ENCODE measurements around the gene MRC2.
"Not testable (repeated sequence)": the region's sequence is repeated elsewhere in the genome, so short reads cannot be mapped to it uniquely, and the experiment has no call there.

MRC2 gene

DNA sequence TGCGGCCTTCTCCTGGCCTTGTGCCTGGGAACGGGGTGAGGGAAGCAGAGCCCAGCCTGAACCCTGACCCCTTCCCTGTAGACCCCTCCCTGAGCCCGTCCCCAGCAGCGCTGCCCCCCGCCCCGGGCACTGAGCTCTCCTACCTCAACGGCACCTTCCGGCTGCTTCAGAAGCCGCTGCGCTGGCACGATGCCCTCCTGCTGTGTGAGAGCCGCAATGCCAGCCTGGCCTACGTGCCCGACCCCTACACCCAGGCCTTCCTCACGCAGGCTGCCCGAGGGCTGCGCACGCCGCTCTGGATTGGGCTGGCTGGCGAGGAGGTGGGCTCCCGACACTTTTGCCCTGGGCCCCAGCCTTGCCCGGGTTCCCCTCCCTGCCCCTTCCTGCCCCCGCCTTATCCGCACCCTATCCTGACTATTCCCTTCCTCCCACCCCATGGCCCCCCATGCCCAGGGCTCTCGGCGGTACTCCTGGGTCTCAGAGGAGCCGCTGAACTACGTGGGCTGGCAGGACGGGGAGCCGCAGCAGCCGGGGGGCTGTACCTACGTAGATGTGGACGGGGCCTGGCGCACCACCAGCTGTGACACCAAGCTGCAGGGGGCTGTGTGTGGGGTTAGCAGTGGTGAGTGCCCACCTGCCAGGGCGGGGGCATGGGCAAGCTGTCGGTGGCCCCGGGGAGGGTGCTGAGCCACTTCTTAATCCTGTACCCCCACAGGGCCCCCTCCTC, 62.1 kb downstream of the MRC2 start:
- FAIRE-seq (no peak), DNase-seq (ENCODE audit: insufficient read length) (no peak)
- TF ChIP-seq TAF1 (IDR thresholded peaks at IDR 0.05; ENCODE audit: borderline replicate concordance, low read depth, low read length), result no peak
- TF ChIP-seq POLR2A (IDR thresholded peaks at IDR 0.05; ENCODE audit: low read depth, low read length), result no peak
- no peak for TF ChIP-seq POLR2AphosphoS5 (IDR thresholded peaks at IDR 0.05; ENCODE audit: low read depth, low read length)

DNA sequence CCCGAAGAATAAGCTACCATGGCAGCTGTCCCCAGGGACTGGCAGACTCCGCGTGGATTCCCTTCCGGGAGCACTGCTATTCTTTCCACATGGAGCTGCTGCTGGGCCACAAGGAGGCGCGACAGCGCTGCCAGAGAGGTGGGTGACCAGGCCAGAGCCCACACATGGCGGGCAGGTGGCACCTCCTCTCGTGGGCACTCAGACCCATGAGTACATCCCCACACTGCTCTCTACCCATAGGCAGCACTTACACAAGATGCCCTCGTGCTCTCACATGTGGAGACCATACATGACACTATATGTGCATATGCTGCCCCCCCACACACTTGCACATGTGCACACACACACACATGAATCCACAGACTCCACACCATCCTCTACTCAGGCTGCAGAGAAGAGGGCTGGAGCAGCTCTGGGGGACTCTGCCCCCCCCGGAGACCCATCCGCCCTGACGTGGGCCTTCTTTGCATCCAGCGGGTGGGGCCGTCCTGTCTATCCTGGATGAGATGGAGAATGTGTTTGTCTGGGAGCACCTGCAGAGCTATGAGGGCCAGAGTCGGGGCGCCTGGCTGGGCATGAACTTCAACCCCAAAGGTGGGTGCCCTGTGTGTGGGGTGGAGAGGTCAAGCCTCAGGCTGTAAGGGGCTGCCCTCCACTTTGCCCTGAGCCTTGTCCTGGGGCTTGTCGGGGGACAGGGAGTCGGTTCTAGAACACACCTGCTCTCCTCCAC, 62.9 kb downstream of the MRC2 start:
- FAIRE-seq, result no peak
- DNase-seq (ENCODE audit: insufficient read length), result no peak
- TF ChIP-seq POLR2A (IDR thresholded peaks at IDR 0.05; ENCODE audit: low read depth, low read length) (no peak), POLR2AphosphoS5 (IDR thresholded peaks at IDR 0.05; ENCODE audit: low read depth, low read length) (no peak), TAF1 (IDR thresholded peaks at IDR 0.05; ENCODE audit: borderline replicate concordance, low read depth, low read length) (no peak)

DNA sequence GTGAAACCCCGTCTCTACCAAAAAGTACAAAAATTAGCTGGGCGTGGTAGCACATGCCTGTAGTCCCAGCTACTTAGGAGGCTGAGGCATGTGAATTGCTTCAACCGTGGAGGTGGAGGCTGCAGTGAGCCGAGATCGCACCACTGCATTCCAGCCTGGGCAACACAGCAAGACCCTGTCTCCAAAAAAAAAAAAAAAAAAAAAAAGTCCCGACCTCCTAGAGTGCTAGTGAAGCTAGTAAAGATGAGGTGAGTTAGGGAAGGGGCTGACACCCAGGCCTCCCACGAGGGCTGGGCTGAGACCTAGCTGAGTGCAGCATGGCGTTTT, 64.1 kb downstream of the MRC2 start:
- not testable (repeated sequence) for FAIRE-seq

DNA sequence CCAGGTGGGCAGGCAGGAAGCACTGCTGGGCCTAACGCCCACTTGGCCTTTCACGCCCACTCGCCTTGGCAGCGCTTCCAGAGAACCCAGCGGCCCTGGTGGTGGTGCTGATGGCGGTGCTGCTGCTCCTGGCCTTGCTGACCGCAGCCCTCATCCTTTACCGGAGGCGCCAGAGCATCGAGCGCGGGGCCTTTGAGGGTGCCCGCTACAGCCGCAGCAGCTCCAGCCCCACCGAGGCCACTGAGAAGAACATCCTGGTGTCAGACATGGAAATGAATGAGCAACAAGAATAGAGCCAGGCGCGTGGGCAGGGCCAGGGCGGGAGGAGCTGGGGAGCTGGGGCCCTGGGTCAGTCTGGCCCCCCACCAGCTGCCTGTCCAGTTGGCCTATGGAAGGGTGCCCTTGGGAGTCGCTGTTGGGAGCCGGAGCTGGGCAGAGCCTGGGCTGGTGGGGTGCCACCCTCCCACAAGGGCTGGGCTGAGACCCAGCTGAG, 64.7 kb downstream of the MRC2 start:
- DNase-seq (ENCODE audit: insufficient read length), result no peak
- no peak for TF ChIP-seq TAF1 (IDR thresholded peaks at IDR 0.05; ENCODE audit: borderline replicate concordance, low read depth, low read length)
- no peak for TF ChIP-seq POLR2A (IDR thresholded peaks at IDR 0.05; ENCODE audit: low read depth, low read length)
- no peak for TF ChIP-seq POLR2AphosphoS5 (IDR thresholded peaks at IDR 0.05; ENCODE audit: low read depth, low read length)
- no peak for FAIRE-seq

More for the DNA sequence above, 64.1 kb downstream of the MRC2 start:
- not testable (repeated sequence) for DNase-seq (ENCODE audit: insufficient read length)

DNA sequence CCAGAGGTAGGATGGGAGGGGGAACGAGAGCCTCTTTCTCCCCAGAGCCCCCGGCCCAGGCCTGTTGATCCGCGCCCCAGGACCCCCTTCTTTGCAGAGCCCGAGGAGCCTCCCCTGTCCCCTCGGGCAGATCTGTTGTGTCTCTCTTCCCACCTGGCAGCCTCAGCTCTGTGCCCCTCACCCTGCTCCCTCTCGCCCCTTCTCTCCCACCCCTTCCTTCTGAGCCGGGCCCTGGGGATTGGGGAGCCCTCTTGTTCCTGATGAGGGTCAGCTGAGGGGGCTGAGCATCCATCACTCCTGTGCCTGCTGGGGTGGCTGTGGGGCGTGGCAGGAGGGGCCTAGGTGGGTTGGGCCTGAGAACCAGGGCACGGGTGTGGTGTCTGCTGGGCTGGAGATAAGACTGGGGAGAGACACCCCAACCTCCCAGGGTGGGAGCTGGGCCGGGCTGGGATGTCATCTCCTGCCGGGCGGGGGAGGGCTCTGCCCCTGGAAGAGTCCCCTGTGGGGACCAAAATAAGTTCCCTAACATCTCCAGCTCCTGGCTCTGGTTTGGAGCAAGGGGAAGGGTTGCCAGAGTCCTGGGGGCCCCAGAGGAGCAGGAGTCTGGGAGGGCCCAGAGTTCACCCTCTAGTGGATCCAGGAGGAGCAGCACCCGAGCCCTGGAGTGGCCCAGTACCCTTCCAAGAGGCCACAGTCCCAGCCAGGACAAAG, 65.4 kb downstream of the MRC2 start:
- no peak for DNase-seq (ENCODE audit: insufficient read length)
- FAIRE-seq, result no peak
- TF ChIP-seq TAF1 (IDR thresholded peaks at IDR 0.05; ENCODE audit: borderline replicate concordance, low read depth, low read length), result no peak
- no peak for TF ChIP-seq POLR2AphosphoS5 (IDR thresholded peaks at IDR 0.05; ENCODE audit: low read depth, low read length)
- no peak for TF ChIP-seq POLR2A (IDR thresholded peaks at IDR 0.05; ENCODE audit: low read depth, low read length)

DNA sequence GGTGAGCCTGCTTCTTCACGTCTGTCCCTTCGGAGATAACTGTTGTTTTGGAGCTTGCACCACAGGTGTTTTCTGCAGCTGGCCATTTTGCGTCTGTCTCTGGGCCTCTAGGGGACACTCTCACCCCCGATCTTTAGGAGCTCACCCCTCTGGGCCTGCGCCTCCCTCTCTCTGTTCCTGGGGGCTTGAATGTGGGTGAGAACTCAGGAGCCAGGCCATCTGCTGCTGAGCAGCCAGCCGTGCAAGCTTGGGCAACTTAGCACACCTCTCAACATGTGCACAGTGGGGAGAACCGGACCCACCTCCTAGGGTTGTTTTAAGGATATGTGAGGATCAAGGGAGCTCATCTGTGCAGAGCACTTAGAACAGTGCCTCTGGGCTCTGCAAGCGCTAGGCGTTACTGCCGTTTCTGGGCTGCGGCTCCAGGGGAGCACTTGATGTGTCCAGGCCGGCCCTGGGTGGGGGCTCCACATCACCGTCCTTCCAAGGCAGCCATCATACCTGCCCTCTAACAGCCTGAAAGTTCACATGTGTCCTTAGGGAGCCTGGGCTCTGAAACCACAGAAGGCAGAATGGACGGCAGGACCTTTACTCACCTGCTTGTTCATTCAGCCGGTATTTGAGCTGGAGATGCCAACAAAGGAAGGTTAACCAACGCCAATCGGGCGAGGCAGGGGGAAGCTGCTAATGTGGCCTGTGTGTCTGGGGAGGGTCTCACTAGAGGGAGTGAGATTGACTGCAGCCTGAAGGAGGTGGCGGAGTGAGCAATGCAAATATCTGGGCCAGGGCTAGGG, 66.3 kb downstream of the MRC2 start:
- TF ChIP-seq TAF1 (IDR thresholded peaks at IDR 0.05; ENCODE audit: borderline replicate concordance, low read depth, low read length) (no peak), POLR2A (IDR thresholded peaks at IDR 0.05; ENCODE audit: low read depth, low read length) (no peak), POLR2AphosphoS5 (IDR thresholded peaks at IDR 0.05; ENCODE audit: low read depth, low read length) (no peak)
- no peak for FAIRE-seq
- DNase-seq (ENCODE audit: insufficient read length), result no peak

DNA sequence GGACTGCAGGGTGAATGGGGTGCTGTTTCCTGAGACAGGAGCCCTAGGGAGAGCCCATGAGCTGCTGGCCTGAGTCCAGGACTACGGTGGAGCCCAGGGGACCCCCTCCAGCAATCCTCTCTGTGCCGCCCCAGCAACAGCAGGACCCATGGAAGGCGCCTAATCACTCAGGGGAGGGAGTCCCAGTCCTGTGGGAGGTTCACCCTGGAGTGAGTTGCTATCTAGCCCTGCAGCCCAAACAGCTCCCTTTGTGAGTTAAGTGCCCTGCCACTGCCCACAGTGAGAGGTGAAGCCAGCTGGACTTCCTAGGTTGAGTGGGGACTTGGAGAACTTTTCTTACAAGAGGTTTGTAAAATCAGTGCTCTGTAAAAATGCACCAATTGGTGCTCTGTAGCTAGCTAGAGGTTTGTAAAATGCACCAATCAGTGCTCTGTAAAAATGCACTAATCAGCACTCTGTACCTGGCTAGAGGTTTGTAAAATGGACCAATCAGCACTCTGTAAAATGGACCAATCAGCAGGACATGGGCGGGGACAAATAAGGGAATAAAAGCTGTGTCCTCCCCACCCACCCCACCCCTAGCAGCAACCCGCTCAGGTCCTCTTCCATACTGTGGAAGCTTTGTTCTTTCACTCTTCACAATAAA, 67.7 kb downstream of the MRC2 start:
- not testable (repeated sequence) for FAIRE-seq; DNase-seq (ENCODE audit: insufficient read length)

DNA sequence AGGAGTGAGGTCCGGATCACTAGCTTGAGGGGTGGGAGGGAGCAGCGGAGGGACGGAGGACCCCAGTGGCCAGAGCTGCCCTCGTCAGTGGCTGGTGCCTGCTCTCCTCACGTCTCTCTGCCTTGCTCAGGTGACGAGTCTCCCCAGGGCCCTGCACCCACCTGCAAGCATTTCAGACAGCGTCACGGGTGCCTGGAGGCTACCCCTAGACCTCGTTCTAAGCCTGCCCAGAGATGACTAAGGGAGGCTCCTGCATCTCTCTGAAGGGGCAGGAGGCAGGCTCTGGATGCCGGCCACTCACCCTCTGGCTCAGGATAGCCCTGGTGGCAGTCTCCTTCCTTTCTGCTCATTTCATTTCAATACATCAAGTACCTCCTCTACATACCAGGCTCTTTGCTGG, 68.8 kb downstream of the MRC2 start:
- TF ChIP-seq POLR2A (IDR thresholded peaks at IDR 0.05; ENCODE audit: low read depth, low read length), result no peak
- TF ChIP-seq POLR2AphosphoS5 (IDR thresholded peaks at IDR 0.05; ENCODE audit: low read depth, low read length), result no peak
- TF ChIP-seq TAF1 (IDR thresholded peaks at IDR 0.05; ENCODE audit: borderline replicate concordance, low read depth, low read length), result no peak
- no peak for FAIRE-seq

DNA sequence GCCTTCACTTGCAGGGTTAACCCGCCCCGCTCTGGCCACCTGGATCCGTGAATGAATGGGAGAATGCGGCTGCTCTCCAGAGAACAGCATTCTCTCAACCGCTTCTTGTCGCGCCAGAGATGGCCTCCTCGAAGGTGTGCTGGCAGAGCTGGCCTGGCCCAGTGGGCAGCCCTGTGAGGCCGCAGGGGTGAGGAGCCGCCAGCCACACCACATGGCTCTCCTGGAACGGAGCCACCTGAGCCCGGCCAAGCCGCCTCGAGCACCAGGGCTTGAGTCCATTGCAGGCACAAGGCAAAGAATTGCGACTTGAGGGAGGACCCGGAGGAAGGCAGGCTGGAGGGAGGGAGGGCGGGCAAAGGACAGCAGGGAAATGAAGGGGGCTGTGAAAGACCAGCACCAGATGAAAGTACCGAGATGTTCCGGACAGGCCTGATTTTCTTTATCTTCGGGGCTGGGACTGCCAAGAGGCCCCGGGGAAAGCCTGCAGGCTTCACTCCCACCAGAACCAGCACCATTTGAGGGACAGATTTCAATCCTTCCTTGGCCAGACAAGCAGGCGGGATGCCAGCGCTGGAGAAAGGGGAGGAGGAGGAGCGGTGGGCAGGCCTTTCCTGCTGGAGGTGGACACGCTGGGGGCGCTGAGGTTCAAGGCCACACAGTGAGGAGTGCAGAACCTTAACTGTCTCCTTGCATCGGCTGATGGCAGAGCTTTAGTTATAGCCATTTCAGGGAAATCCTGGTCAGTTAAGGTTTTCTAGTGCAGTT, 69.4 kb downstream of the MRC2 start:
- no peak for DNase-seq (ENCODE audit: insufficient read length)
- TF ChIP-seq TAF1 (IDR thresholded peaks at IDR 0.05; ENCODE audit: borderline replicate concordance, low read depth, low read length), result no peak
- no peak for TF ChIP-seq POLR2AphosphoS5 (IDR thresholded peaks at IDR 0.05; ENCODE audit: low read depth, low read length)
- TF ChIP-seq POLR2A (IDR thresholded peaks at IDR 0.05; ENCODE audit: low read depth, low read length), result no peak
- FAIRE-seq, result no peak

More for the DNA sequence above, 68.8 kb downstream of the MRC2 start:
- no peak for DNase-seq (ENCODE audit: insufficient read length)

DNA sequence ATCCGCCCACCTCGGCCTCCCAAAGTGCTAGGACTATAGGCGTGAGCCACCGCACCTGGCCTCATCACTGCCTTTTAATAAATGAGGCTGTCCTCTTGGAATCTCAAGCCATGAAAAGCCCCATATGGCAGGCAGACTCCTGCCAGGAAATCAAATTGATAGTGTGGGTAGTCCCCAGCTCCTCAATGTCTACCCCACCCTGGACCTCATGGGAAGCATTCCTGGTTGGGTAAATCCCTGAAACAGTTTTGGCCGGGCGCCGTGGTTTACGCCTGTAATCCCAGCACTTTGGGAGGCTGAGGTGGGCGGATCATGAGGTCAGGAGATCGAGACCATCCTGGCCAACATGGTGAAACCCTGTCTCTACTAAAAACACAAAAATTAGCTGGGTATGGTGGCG, 71.0 kb downstream of the MRC2 start:
- DNase-seq (ENCODE audit: insufficient read length); FAIRE-seq: not testable (repeated sequence)
